OCI-LY7 (cell line): ENCODE results near the gene CARD10.

Experiments
- CTCF ChIP-seq: fragments of 200-600 bp; sonication (generic); conservative IDR thresholded peaks from 2 replicates; pipeline ENCODE4 v1.5.1; 2014; ENCODE audit warnings: mild to moderate bottlenecking, antibody characterized with exemption, low read length, moderate library complexity, mixed read lengths
- EZH2phosphoT487 ChIP-seq: fragments of 200-600 bp; sonication (generic); IDR thresholded peaks from 2 replicates; pipeline ENCODE4 v1.6.1; 2018; ENCODE audit warnings: low read depth, borderline replicate concordance, mild to moderate bottlenecking, mixed run types, antibody characterized with exemption, low read length, moderate library complexity, mixed read lengths

GRCh38 chr22:37457093-37457893 is 61.9 kb downstream of the CARD10 start:
- TF ChIP-seq CTCF, result peak; percentile 99
- TF ChIP-seq EZH2phosphoT487, result no peak
